ENCODE measurements around the gene FEM1C. TPM values are rescaled to one million over a fixed set of nuclear protein-coding genes. Genes with fewer than 3 reads are reported as not detected.

Gene FEM1C
- total and polyA plus RNA-seq, 10 of the 15 experiments (the other 5 are each of a cell fraction or from before 2014, with no cell fraction given), result 1.9 to 15.6 (median 8.0) TPM

DNA sequence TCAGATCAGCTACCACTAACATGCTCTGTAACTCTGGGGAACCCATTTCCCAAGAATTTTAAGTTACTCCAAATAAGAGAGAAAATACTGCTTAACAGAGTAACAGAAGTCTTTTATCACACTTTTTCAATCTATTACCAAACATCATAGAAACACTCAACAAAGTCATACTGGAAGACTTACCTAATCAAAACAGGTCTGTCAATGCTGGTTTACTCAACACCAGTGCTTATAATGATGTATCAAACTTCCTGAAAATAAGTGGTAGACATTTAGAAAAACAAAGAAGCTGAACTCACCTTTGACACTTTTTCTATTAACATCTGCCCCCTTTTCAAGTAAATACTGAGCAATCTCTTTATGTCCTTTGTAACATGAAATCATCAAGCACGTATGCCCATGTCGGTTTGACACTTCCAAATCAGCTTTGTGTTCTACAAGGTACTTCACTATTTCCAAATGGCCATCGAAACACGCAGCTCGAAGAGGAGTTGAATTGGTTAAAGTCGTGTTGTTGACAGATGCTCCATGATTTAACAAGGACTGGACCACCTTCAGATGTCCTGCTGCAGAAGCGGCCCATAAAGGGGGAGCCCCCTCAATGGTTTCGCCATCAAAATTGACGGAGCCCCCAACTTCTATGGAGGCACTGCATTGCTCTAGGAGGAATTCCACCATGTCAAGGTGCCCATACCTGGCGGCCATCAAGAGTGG, 1.8 kb downstream of the FEM1C start:
- TF ChIP-seq GABPA (IDR thresholded peaks at IDR 0.05; ENCODE audit: low read depth), result no peak
- no peak for TF ChIP-seq ESRRA (IDR thresholded peaks at IDR 0.05; ENCODE audit: low read length)
- TF ChIP-seq WRNIP1 (IDR thresholded peaks at IDR 0.05; ENCODE audit: borderline replicate concordance, low read depth, low read length), result no peak
- no peak for TF ChIP-seq SMC3 (IDR thresholded peaks at IDR 0.05; ENCODE audit: borderline replicate concordance, low read length)
- TF ChIP-seq NFXL1 (IDR thresholded peaks at IDR 0.05; ENCODE audit: borderline replicate concordance), result no peak
- no peak for TF ChIP-seq EP300 (IDR thresholded peaks at IDR 0.05; ENCODE audit: borderline replicate concordance in 1 of 2, control insufficient read depth in 1 of 2, low read depth in 2 of 2, low read length in 2 of 2)
- TF ChIP-seq POLR2A (IDR thresholded peaks at IDR 0.05; ENCODE audit: low read depth, low read length), result no peak
- no peak for TF ChIP-seq POLR2AphosphoS2 (IDR thresholded peaks at IDR 0.05; ENCODE audit: low read depth, low read length)
- H3K9ac ChIP-seq (ENCODE audit: control insufficient read depth, insufficient read depth, low read length), result peak overlapping the region; percentile 89
- peaks cover 0 to 11% of the 10 kb centered on the region in 2 experiments; a peak in 2 of 4 replicates for H3K36me3 ChIP-seq (ENCODE audit: control insufficient read depth in 2 of 2, insufficient read depth in 2 of 2, low read length in 1 of 2)
- peak overlapping the region; percentile 98 for H3K4me2 ChIP-seq (ENCODE audit: control insufficient read depth, insufficient read depth)
- no peak for FAIRE-seq
- intact Hi-C loops (cut with micrococcal nuclease; ENCODE audit: unreplicated experiment), result loop anchor here (2.0 to 10.0 kb wide), 4 partner anchors 80 to 1108 kb away; no protein-coding TSS in a partner anchor
- ChIA-PET RAD21 (ENCODE audit: unreplicated experiment) (interaction anchor here (0.9 to 6.2 kb wide), 12 partner anchors 9 to 236 kb away, joined by 3 to 66 read pairs (median 7); partner anchors contain the start of genes TICAM2 and TMED7), CTCF (interaction anchor here (0.9 to 7.3 kb wide), 7 partner anchors 9 to 232 kb away, joined by 3 to 58 read pairs (median 5); no protein-coding TSS in a partner anchor), SMC1A (ENCODE audit: uncharacterized antibody, unreplicated experiment) (interaction anchor here (0.6 to 13.9 kb wide), 22 partner anchors 9 to 533 kb away, joined by 3 to 166 read pairs (median 4); no protein-coding TSS in a partner anchor), POLR2A (interaction anchor here (0.6 to 3.4 kb wide), 22 partner anchors 9 to 1098 kb away, joined by 3 to 11 read pairs (median 4); partner anchors contain the start of gene TICAM2)
- peaks cover 5% of the 10 kb centered on the region for H3K9me3 ChIP-seq (replicated peaks; ENCODE audit: control insufficient read depth, insufficient read depth, low read length)
- no peaks in the 10 kb centered on the region for H3K27me3 ChIP-seq (replicated peaks in 1 of 2; ENCODE audit: control insufficient read depth in 2 of 2, insufficient read depth in 2 of 2, low read length in 1 of 2)
- H4K20me1 ChIP-seq (ENCODE audit: control insufficient read depth, insufficient read depth), result no peaks in the 10 kb centered on the region; the same call in 1 of the 2 replicates
- in situ Hi-C loops (cut with MboI), result no loop called here
- peaks cover 67% of the 10 kb centered on the region for H3K79me2 ChIP-seq (ENCODE audit: control insufficient read depth, insufficient read depth, low read length)
- H3K4me3 ChIP-seq, result peak overlapping the region; percentile 81
- no TSS peak for BruUV-seq (replicated peaks)
- H2AFZ ChIP-seq (ENCODE audit: control insufficient read depth, low read depth, low read length), result no peak overlapping the region
- WGBS (ENCODE audit: insufficient coverage, insufficient replicate concordance, low lambda C conversion rate, missing lambda C conversion rate), result under 1% methylated on average over 10 of the region's 10 CpGs
- ATAC-seq, result no peak
- peaks cover 4% of the 10 kb centered on the region for H3K4me1 ChIP-seq (ENCODE audit: control insufficient read depth, insufficient read depth, low read length)
- no peak for DNase-seq (ENCODE audit: low read depth, low spot score)
- peak overlapping the region; percentile 88; the same call in 1 of the 2 replicates for H3K27ac ChIP-seq (ENCODE audit: control insufficient read depth, insufficient read depth)

All from GM12878 (cell line).